Astrocyte of the spinal cord (primary cell): ENCODE measurements around the gene LSR.

Source experiments
- DNase-seq: peaks from one replicate; pipeline ENCODE4 v3.0.0; 2011; ENCODE audit warnings: low read depth, low spot score
- H3K4me3 ChIP-seq: 2 replicates; pipeline ENCODE4 v1.5.1; 2011; ENCODE audit warnings: low read depth, mild to moderate bottlenecking, low read length, moderate library complexity
- in situ Hi-C: cut with HindIII; loops from 2 replicates; pipeline ENCODE4 v1.10.0; 2017; ENCODE audit warnings: low sequenced_read_pairs
- TF ChIP-seq, protein P1 (sequence below): IDR thresholded peaks from 2 replicates; pipeline ENCODE4 v1.5.1; 2012; ENCODE audit warnings: low read depth, mild to moderate bottlenecking, low read length, inconsistent platforms

Gene LSR

DNA sequence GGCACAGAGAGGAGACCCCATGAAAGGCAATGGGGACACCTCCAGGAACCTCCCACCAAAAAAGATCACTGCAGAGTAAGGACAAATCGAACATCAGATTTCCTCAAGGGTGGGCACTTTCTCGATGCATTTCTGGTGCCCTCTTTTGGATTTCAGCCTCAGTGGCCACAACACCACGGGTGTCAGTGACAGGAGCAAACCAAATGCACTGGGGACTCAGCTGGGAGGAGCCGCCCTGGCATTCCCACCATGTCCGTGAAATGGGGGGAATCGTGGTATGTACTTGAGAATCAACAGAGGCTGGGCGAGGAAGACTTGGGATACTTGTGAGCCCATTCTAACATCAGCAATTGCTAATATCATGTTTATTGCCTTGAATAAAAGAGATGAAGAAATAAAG lies 36.6 kb upstream of the LSR start:
- TF ChIP-seq, protein P1, sequence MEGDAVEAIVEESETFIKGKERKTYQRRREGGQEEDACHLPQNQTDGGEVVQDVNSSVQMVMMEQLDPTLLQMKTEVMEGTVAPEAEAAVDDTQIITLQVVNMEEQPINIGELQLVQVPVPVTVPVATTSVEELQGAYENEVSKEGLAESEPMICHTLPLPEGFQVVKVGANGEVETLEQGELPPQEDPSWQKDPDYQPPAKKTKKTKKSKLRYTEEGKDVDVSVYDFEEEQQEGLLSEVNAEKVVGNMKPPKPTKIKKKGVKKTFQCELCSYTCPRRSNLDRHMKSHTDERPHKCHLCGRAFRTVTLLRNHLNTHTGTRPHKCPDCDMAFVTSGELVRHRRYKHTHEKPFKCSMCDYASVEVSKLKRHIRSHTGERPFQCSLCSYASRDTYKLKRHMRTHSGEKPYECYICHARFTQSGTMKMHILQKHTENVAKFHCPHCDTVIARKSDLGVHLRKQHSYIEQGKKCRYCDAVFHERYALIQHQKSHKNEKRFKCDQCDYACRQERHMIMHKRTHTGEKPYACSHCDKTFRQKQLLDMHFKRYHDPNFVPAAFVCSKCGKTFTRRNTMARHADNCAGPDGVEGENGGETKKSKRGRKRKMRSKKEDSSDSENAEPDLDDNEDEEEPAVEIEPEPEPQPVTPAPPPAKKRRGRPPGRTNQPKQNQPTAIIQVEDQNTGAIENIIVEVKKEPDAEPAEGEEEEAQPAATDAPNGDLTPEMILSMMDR = no peak
- DNase-seq = no peak
- in situ Hi-C loops = no loop called here
- no peak overlapping the region for H3K4me3 ChIP-seq

DNA sequence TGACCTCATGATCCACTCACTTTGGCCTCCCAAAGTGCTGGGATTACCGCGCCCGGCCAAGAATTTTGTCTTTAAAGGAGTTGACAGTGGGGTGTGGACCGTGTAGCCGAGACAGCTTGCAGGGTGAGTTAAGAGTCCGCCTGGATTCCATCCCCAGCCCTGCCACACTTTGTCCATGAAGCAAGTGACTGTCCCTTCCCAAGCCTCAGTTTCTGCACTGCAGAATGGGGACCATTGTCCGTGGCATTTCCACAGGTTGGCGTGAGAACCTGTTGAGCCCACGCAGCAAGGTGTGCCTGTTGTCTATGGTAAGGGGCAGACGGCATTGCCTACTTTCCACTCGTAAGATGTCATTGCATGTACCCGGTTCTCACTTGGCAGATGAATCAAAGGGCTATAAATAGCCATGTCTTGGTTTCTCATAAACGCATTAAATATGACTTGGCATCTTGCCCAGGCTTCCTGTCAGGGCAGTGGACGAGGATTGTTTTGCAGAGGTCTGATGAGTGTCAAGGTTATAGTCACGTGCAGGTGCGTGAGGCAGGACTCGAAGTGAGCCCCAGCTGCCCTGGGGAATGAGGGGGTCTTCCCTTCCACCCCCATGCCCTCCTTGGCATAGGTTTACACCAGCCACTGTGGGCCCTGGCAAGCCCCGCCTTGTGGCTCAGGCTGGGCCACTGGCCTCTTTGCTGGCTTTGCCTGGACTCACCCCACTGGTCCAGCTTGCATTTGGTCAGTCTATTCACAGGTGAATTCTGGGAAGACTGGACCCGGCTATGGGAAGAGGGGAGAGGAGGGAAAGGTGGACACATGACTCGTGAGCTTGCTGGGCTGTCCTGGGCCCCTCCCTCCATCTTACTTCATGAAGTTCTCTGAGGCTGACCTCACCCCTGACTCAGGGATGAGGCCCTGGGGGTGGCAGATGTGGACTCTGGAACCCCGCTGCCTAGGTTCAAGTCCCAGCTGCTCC lies 34.9 kb upstream of the LSR start:
- no peak overlapping the region for H3K4me3 ChIP-seq
- peak; percentile 16 for DNase-seq
- TF ChIP-seq, protein P1 = no peak
- in situ Hi-C loops = no loop called here

DNA sequence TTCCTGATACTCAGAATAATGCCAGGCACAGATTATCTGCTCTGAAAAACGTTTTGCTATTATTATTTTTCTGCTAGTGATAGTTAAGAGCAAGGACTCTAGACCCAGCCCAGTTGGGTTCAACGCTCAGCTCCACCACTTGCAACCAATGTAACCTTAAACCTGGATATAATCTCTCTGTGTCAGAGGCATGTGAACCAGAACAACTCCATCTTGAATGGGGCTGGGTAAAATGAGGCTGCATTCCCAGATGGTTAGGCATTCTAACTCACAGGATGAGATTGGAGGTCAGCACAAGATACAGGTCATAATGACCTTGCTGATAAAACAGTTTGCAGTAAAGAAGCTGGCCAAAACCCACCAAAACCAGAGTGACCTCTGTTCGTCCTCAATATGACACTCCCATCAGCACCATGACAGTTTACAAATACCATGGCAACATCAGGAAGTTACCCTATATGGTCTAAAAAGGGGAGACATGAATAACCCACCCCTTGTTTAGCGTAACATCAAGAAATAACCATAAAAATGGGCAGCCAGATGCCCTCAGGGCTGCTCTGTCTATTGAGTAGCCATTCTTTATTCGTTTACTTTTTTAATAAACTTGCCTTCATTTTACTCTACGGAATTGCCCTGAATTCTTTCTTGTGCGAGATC lies 33.9 kb upstream of the LSR start:
- TF ChIP-seq, protein P1 = no peak
- H3K4me3 ChIP-seq = no peak overlapping the region
- DNase-seq = no peak
- in situ Hi-C loops = no loop called here

DNA sequence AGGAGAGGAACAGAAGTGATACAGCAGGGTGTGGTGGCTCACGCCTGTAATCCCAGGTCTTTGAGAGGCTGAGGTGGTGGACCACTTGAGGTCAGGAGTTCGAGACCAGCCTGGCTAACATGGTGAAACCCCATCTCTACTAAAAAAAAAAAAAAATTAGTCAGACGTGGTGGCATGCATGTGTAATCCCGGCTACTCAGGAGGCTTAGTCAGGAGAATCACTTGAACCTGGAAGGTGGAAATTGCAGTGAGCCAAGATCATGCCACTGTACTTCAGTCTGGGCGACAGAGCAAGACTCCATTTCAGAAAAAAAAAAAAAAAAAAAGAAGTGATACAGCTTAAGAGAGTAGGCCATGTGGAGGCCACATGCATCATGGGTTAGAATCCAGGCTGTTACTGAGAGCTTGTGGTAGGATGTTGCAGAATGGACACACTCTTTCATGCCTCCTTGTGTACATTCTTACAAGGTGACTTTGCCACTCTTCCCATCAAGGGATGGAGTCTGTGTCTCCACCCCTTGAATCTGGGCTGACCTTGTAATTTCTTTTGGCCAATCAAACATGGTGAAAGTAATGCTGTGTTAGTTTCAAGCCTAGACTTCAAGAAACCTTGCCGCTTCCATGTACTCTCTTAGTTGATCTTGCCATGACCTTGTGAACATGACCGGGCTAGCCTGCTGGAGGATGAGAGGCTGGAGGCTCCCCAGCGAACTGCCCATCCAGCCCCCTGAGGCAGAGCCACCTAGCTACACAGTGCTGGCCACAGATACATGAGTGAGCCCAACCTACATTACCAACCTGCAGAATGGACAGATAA lies 32.6 kb upstream of the LSR start:
- in situ Hi-C loops = no loop called here
- H3K4me3 ChIP-seq = no peak overlapping the region
- DNase-seq = no peak
- TF ChIP-seq, protein P1 = no peak

DNA sequence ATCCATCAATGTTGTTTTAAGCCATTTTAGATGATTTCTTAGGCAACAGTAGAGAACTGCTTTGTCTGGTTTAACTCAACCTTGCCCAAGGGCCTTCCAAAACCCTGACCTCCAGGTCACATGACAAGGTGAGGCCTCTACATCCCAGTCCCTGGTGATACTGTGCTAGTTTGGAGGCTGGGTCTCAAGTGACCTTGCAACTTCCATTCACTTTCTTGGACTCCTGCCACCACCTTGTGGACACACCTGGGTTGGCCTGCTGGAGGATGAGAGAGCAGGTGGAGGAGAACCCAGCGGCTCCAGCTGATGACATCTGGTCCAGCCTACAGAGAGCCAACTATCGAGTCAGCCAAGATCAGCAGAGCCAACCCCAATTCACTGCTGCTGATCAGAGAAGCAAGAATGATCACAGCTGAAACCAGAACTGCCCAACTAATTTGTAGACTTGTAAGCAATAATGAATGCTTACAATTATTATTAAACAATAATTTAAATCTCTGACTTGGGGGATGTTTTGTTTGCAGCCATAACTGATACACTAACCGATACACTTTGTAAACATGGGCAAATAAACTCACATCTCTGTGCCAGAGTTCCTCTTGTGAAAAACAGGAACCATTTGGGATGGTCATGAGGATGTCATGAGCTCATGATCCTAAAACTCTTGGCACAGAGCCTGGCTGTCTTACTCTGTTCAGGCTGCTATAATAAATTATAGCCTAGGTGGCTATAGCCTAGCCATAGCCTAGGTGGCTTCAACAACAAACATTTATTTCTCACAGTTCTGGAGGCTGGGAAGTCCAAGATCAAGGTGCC lies 31.8 kb upstream of the LSR start:
- no peak for DNase-seq
- in situ Hi-C loops = no loop called here
- no peak overlapping the region for H3K4me3 ChIP-seq
- TF ChIP-seq, protein P1 = no peak

DNA sequence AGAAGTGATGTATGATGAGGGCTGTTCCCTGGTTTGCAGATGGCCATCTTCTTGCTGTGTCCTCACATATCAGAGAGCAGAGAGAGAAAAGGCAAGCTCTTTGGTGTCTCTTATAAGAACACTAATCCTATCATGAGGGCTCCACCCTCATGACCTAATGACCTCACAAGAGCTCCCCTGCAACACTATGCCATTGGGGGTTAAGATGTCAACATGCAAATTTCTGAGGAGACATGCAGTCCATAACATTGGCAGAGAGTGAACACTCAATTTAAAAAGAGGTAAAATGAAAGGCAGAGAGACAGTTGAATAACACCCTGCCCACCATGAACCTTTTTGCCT lies 31.2 kb upstream of the LSR start:
- no peak overlapping the region for H3K4me3 ChIP-seq
- TF ChIP-seq, protein P1 = no peak
- no peak for DNase-seq
- in situ Hi-C loops = no loop called here
